ENCODE data around the gene SLC7A10.

DNA sequence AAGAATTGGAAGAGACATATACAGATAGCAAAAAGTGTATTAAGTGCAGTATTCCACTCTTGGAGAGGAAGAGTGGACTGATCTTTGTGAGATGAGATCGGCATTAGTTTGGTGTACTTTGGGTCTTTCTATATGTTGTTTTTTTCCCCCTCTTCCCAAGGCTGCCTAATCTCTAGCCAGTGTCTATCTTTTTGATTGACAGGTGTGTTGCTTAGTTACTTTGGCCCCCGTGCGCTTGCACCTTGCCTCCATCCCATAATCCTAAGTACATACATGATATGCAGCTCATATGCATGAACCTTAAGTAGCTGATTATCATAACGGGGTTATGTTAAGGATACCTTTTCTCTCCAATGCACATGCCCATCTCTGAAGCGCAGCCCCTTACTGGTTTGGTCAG is 4.3 kb upstream of the SLC7A10 start:
- TF ChIP-seq FOXM1 (IDR thresholded peaks at IDR 0.05; ENCODE audit: low read depth) (no peak), USF2 (IDR thresholded peaks at IDR 0.05; ENCODE audit: borderline replicate concordance, low read depth, low read length) (no peak), RAD21 (IDR thresholded peaks at IDR 0.05; ENCODE audit: low read length) (no peak), POLR2AphosphoS5 (IDR thresholded peaks at IDR 0.05; ENCODE audit: low read depth, low read length) (no peak), NRF1 (IDR thresholded peaks at IDR 0.05; ENCODE audit: low read depth, low read length) (no peak), TEAD4 (IDR thresholded peaks at IDR 0.05; ENCODE audit: borderline replicate concordance, insufficient read depth) (no peak)
- TF ChIP-seq, protein P1, sequence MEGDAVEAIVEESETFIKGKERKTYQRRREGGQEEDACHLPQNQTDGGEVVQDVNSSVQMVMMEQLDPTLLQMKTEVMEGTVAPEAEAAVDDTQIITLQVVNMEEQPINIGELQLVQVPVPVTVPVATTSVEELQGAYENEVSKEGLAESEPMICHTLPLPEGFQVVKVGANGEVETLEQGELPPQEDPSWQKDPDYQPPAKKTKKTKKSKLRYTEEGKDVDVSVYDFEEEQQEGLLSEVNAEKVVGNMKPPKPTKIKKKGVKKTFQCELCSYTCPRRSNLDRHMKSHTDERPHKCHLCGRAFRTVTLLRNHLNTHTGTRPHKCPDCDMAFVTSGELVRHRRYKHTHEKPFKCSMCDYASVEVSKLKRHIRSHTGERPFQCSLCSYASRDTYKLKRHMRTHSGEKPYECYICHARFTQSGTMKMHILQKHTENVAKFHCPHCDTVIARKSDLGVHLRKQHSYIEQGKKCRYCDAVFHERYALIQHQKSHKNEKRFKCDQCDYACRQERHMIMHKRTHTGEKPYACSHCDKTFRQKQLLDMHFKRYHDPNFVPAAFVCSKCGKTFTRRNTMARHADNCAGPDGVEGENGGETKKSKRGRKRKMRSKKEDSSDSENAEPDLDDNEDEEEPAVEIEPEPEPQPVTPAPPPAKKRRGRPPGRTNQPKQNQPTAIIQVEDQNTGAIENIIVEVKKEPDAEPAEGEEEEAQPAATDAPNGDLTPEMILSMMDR (IDR thresholded peaks at IDR 0.05): no peak
- TF ChIP-seq, protein P2, sequence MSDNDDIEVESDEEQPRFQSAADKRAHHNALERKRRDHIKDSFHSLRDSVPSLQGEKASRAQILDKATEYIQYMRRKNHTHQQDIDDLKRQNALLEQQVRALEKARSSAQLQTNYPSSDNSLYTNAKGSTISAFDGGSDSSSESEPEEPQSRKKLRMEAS (IDR thresholded peaks at IDR 0.05; ENCODE audit: low read depth): no peak

Measured in SK-N-SH (cell line).